ENCODE measurements around the gene METAP1D. TPM values are rescaled to one million over a fixed set of nuclear protein-coding genes. Genes with fewer than 3 reads are reported as not detected.

Gene METAP1D
- total RNA-seq (2022) (8.5 and 10.4 TPM in 2 replicates), Bru-seq, nascent RNA (percentile 58 among the genes with signal in this experiment), BruChase-seq, experiment 1, labeled RNA remaining after a 2-hour chase (percentile 62 among the genes with signal in this experiment), BruChase-seq, experiment 2, labeled RNA remaining after a 6-hour chase (percentile 59 among the genes with signal in this experiment)
- long read RNA-seq, transcript METAP1D-201 (10 exons, 3,419 nt): major isoform, 7 of 16 reads
- long read RNA-seq, partial matches to known transcripts: 0 of 16 reads
- long read RNA-seq, other reads (novel, unspliced or antisense): 6 of 16 reads

GRCh38 chr2:171999604-172000469 lies at the start of gene METAP1D:
METAP1D (plus strand) TSS chr2:171999953; CDS start chr2:171999970, 17 bp downstream.
- no peak for TF ChIP-seq CTCF (IDR thresholded peaks at IDR 0.05; ENCODE audit: insufficient read depth in 1 of 2, low read depth in 1 of 2, low read length in 1 of 2, severe bottlenecking in 1 of 2, unreplicated experiment in 1 of 2)
- CTCF ChIA-PET: interaction anchor here (0.6 kb wide), 1 partner anchor 45 kb away, joined by 4 read pairs; no protein-coding TSS in a partner anchor
- peak; percentile 94 to 98 for DNase-seq
- Histone ChIP-seq H3K9me3 (no peaks in the 10 kb centered on the region), H3K4me1 (peaks cover 5% of the 10 kb centered on the region; the same call in 1 of the 2 replicates), H3K4me3 (ENCODE audit: low read depth, low read length) (peak within 1 kb of the TSS; percentile 55), H3K27me3 (replicated peaks; ENCODE audit: control insufficient read depth, insufficient read depth, low read length) (no peaks in the 10 kb centered on the region), H3K36me3 (ENCODE audit: control insufficient read depth, insufficient read depth, low read length) (no peaks in the 10 kb centered on the region)
- H3K4me3 Mint-ChIP-seq (ENCODE audit: unreplicated experiment): peak within 1 kb of the TSS; percentile 99
- no TSS peak for BruUV-seq (replicated peaks)
- H3K27ac Mint-ChIP-seq (ENCODE audit: unreplicated experiment): peak within 1 kb of the TSS; percentile 99
- intact Hi-C loops (cut with micrococcal nuclease; ENCODE audit: unreplicated experiment): loop anchor here (2.0 to 10.0 kb wide), 2 partner anchors 85 to 103 kb away; partner anchors contain the start of genes DLX1 and DLX2
- H3K27me3 Mint-ChIP-seq (ENCODE audit: insufficient read depth, unreplicated experiment): no peaks in the 10 kb centered on the region
- peaks cover 10% of the 10 kb centered on the region for H3K4me1 Mint-ChIP-seq (ENCODE audit: low read depth, unreplicated experiment)
- H3K36me3 Mint-ChIP-seq (ENCODE audit: insufficient read depth, unreplicated experiment): peaks cover 7% of the 10 kb centered on the region
- POLR2A ChIA-PET: interaction anchor here (0.7 kb wide), 1 partner anchor 1200 kb away, joined by 3 read pairs; no protein-coding TSS in a partner anchor
- no peaks in the 10 kb centered on the region for H3K9me3 Mint-ChIP-seq (ENCODE audit: unreplicated experiment)

- no peaks in the 10 kb centered on the region for H3K4me1 Mint-ChIP-seq (ENCODE audit: low read depth, unreplicated experiment)
- peaks cover 26% of the 10 kb centered on the region for H3K36me3 Mint-ChIP-seq (ENCODE audit: insufficient read depth, unreplicated experiment)
- POLR2A ChIA-PET: no interaction called here
- no peak overlapping the region for H3K4me3 Mint-ChIP-seq (ENCODE audit: unreplicated experiment)
- no TSS peak for BruUV-seq (replicated peaks)
- Histone ChIP-seq H3K4me1 (no peaks in the 10 kb centered on the region), H3K27me3 (replicated peaks; ENCODE audit: control insufficient read depth, insufficient read depth, low read length) (no peaks in the 10 kb centered on the region), H3K4me3 (ENCODE audit: low read depth, low read length) (no peak overlapping the region), H3K9me3 (no peaks in the 10 kb centered on the region), H3K36me3 (ENCODE audit: control insufficient read depth, insufficient read depth, low read length) (no peaks in the 10 kb centered on the region)
- no peak for TF ChIP-seq CTCF (IDR thresholded peaks at IDR 0.05; ENCODE audit: insufficient read depth in 1 of 2, low read depth in 1 of 2, low read length in 1 of 2, severe bottlenecking in 1 of 2, unreplicated experiment in 1 of 2)
- no peak overlapping the region for H3K27ac Mint-ChIP-seq (ENCODE audit: unreplicated experiment)
- CTCF ChIA-PET: no interaction called here
- DNase-seq: no peak
- no peaks in the 10 kb centered on the region for H3K9me3 Mint-ChIP-seq (ENCODE audit: unreplicated experiment)
- no peaks in the 10 kb centered on the region for H3K27me3 Mint-ChIP-seq (ENCODE audit: insufficient read depth, unreplicated experiment)
- intact Hi-C loops (cut with micrococcal nuclease; ENCODE audit: unreplicated experiment): no loop called here
Measured at GRCh38 chr2:171952276-171952675, 47.5 kb upstream of the METAP1D start.

GRCh38 chr2:171952748-171953147 lies 47.0 kb upstream of the METAP1D start:
- H3K36me3 ChIP-seq (ENCODE audit: control insufficient read depth, insufficient read depth, low read length): no peaks in the 10 kb centered on the region
- Mint-ChIP-seq H3K4me3 (ENCODE audit: unreplicated experiment) (no peak overlapping the region), H3K27ac (ENCODE audit: unreplicated experiment) (no peak overlapping the region), H3K9me3 (ENCODE audit: unreplicated experiment) (no peaks in the 10 kb centered on the region), H3K4me1 (ENCODE audit: low read depth, unreplicated experiment) (no peaks in the 10 kb centered on the region), H3K36me3 (ENCODE audit: insufficient read depth, unreplicated experiment) (peaks cover 29% of the 10 kb centered on the region), H3K27me3 (ENCODE audit: insufficient read depth, unreplicated experiment) (no peaks in the 10 kb centered on the region)
- TF ChIP-seq CTCF (IDR thresholded peaks at IDR 0.05; ENCODE audit: insufficient read depth in 1 of 2, low read depth in 1 of 2, low read length in 1 of 2, severe bottlenecking in 1 of 2, unreplicated experiment in 1 of 2): no peak
- CTCF ChIA-PET: no interaction called here
- no peaks in the 10 kb centered on the region for H3K4me1 ChIP-seq
- BruUV-seq (replicated peaks): no TSS peak
- H3K4me3 ChIP-seq (ENCODE audit: low read depth, low read length): no peak overlapping the region
- POLR2A ChIA-PET: no interaction called here
- no peak for DNase-seq
- intact Hi-C loops (cut with micrococcal nuclease; ENCODE audit: unreplicated experiment): no loop called here
- no peaks in the 10 kb centered on the region for H3K9me3 ChIP-seq
- H3K27me3 ChIP-seq (replicated peaks; ENCODE audit: control insufficient read depth, insufficient read depth, low read length): no peaks in the 10 kb centered on the region
